ELR (cell line): ENCODE measurements around the gene TUT4.

Experiments used
- DNase-seq: peaks from one replicate; pipeline ENCODE4 v3.0.0-alpha.2; 2015; ENCODE audit warnings: low read depth

TUT4 gene, protein sequence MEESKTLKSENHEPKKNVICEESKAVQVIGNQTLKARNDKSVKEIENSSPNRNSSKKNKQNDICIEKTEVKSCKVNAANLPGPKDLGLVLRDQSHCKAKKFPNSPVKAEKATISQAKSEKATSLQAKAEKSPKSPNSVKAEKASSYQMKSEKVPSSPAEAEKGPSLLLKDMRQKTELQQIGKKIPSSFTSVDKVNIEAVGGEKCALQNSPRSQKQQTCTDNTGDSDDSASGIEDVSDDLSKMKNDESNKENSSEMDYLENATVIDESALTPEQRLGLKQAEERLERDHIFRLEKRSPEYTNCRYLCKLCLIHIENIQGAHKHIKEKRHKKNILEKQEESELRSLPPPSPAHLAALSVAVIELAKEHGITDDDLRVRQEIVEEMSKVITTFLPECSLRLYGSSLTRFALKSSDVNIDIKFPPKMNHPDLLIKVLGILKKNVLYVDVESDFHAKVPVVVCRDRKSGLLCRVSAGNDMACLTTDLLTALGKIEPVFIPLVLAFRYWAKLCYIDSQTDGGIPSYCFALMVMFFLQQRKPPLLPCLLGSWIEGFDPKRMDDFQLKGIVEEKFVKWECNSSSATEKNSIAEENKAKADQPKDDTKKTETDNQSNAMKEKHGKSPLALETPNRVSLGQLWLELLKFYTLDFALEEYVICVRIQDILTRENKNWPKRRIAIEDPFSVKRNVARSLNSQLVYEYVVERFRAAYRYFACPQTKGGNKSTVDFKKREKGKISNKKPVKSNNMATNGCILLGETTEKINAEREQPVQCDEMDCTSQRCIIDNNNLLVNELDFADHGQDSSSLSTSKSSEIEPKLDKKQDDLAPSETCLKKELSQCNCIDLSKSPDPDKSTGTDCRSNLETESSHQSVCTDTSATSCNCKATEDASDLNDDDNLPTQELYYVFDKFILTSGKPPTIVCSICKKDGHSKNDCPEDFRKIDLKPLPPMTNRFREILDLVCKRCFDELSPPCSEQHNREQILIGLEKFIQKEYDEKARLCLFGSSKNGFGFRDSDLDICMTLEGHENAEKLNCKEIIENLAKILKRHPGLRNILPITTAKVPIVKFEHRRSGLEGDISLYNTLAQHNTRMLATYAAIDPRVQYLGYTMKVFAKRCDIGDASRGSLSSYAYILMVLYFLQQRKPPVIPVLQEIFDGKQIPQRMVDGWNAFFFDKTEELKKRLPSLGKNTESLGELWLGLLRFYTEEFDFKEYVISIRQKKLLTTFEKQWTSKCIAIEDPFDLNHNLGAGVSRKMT (N-terminal part only)

DNA sequence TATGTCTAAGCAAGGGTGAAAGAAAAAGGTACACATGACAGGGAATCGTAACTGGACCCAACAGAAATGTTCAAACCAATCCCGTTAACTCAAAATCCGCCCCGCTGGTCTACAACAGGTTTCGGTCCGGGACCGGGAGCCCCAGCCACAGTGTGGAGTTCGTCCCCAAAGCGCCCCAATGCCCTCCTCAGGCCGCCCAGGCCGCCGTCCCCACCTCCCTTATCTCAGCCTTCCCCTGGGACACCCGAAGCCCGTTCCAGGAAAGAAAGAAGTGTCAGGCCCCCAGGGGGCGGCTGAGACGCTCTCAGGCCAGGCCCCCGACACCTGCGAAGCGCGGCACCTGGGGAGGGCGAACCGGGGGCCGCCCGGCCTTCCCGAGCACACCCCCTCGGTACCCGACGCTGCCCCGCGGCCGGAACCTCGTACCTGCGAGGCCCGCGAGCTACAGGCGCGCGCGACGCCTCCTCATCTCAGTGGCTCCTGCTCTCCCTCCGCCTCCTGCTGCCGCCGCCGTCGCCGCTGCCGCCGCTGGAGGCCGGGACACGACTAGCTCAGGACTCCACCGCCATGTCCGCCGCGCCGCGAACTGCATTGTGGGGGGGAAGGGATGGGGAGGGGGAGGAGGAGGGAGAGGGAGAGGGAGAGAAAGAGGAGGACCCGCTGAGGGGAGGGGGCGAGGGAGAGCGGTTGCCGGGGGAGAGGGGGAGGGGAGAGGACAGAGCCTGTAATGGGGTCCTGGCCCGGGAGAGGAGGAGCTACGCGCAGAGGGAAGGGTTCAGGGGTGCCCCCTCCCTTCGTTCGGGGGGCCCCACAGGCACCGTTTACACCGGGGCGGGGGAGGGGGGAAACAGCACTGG, at the start of gene TUT4:
TUT4 (minus strand) TSS at position 588 of the 857 bp plus-strand sequence. CDS start 26,812 bp downstream, outside the sequence.
- peak; percentile 82 for DNase-seq

DNA sequence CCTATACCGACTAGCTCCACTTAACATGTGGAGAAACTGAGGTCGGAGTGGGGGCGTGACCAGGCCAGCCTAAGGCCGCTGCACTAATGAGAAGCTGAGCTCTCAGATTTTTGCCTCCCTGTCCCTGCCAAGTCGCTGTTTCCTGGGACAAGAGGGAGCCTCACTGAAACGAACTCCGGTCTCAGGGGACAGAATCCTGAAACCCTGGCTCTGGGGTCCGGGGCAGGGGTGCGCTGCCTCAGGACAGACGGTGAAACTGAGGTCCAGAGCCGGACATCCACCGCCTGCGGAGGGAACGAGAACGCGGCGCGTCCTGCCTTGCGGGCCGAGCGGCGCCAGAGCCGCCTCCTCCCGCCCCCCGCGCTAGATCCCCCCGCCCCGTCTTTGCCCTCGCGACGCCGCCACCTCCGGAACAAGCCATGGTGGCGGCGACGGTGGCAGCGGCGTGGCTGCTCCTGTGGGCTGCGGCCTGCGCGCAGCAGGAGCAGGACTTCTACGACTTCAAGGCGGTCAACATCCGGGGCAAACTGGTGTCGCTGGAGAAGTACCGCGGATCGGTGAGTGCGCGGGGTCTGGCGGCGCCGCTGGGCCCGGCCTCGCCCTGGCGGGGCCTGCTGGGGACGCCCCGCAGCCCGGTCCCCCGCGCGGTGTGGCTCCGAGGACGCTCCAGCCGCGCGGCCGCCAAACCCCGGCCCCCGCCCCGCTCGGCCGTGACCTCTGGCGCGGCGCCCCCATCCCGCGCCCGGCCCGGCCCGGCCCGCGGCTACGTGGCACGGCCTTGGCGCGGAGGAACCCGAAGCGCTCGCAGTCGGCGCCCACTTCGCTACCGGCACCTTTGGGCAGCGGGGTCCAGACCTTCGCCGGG, 49.3 kb upstream of the TUT4 start, which contains the start of gene GPX7:
GPX7 (plus strand) TSS at position 381 of the 865 bp plus-strand sequence; CDS start at position 420, 39 bp downstream.
- peak; percentile 58 for DNase-seq

DNA sequence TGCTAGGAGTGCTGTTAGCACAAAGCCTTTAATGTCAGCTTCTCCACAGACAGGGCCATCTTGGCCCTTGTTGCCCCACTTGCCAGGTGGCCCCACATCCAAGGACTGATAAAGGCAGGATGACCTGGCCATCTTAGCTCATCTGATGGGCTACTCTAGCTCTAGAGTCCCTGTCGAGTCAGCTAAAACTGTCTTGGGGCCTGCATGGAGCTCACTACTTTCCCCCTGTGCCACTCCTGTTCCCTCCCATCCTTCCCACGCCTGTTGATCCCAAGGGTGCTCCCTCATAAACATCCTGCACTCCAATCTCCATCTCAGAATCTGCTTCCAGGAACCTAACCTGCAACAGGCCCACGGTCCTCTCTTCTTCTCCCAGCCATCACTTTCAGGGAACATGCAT, 48.6 kb upstream of the TUT4 start:
- DNase-seq: no peak

DNA sequence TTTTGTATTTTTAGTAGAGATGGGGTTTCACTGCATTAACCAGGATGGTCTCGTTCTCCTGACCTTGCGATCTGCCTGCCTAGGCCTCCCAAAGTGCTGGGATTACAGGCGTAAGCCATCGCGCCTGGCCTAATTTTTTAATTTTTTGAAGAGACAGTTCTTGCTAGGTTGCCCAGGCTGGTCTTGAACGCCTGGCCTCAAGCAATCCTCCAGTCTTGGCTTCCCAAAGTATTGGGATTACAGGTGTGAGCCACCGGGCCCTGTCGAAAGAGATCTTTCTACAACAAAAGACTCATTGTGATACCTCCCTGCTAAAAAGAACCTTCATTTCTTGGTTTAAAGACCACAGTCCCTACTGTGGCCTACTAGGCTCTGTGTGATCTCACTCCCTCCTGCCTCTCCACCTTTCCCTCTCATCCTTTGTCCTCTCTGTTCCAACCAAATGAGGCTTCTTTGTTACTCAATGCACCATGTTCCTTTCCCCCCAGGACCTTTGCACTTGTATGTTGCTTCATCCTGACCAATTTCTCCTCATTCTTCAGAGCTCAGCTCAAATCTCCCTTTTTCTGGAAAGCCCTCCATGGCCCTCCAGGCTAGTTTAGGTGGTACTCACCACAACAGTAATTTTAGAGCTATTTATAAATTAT, 47.8 kb upstream of the TUT4 start:
- no peak for DNase-seq

DNA sequence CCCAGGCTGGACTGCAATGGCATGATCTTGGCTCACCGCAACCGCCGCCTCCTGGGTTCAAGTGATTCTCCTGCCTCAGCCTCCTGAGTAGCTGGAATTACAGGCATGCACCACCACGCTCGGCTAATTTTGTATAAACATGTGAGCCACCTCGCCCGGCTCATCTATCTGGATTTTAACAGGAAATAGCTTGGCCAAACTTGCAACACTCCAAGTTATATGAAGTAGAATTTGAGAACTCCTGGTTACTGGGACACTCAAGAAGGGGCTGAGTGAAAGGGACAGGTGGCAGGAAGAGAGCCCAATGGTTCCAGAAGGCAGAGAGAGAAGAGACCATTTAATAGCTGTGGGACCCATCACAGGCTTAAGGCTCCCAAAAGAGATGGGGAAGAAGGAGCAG, 46.3 kb upstream of the TUT4 start:
- DNase-seq: no peak

DNA sequence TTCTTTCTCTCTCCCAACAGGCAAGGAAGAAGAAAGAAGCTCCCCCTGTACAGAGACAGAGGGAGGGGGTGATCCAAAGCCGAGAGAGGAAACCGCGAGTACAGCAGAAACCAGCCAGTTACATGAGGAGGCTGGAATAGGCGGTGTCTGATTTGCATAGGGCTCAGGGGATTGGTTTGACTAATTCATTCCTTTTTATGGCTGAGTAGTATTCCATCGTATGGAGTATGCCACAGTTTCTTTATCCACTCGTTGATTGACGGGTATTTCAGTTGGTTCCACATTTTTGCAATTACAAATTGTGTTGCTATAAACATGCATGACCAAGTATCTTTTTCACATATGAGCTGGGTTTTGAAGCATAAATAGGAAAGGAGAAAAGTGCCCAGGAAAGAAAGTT, 45.8 kb upstream of the TUT4 start:
- no peak for DNase-seq

DNA sequence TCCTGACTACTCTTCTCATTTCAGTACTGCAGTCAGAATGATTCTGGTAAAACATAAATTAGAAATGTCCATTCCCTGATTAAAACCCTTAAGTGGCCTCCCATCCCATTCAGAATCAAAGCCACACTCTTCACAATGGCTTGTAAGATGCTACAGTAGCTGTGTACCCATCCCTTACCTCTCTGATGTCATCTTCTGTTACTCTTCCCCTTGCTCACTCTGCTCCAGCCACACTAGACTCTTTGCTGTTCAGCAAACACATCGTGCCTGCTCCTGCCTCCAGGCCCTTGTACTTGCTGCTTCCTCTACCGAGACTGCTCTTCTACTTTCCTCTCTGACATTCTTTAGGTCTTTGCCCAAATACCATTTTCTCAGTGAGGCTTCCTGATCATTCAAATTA, 45.0 kb upstream of the TUT4 start:
- DNase-seq: no peak

DNA sequence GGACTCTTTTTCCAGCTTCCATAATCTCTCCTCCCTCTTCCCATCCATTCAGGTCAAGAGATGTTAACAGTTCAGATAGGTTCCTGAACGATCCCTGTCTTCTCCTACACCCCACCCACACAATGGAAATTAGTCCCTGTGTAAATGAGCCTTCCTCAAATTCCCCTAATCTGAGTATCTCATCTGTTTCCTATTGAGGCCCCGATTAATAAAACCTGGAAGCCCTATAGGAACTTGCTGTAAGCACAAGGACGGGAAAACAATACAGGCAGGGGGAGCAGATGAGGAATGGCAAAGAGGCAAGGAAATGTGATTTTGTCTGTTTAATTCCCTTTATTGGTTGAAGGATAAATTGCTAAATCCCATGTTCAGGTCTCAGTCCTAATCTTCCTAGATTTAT, 42.2 kb upstream of the TUT4 start:
- no peak for DNase-seq

DNA sequence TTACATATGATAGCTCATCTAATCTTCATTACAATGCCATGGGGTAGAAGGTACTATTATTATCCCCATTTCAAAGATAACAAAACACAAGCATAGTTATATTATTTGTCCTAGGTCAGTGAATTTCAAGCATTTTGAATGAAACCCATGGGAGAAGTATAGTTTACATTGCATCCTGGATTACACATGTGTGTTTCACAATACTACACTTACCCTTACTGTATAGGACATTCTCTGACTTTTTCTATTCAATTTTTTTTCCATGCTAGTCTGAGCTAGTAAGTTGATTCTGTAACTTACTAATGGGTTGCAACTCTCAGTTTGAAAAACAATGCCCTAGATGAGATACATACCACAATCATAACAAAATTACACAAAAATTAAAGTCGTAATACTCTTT, 40.6 kb upstream of the TUT4 start:
- DNase-seq: no peak

DNA sequence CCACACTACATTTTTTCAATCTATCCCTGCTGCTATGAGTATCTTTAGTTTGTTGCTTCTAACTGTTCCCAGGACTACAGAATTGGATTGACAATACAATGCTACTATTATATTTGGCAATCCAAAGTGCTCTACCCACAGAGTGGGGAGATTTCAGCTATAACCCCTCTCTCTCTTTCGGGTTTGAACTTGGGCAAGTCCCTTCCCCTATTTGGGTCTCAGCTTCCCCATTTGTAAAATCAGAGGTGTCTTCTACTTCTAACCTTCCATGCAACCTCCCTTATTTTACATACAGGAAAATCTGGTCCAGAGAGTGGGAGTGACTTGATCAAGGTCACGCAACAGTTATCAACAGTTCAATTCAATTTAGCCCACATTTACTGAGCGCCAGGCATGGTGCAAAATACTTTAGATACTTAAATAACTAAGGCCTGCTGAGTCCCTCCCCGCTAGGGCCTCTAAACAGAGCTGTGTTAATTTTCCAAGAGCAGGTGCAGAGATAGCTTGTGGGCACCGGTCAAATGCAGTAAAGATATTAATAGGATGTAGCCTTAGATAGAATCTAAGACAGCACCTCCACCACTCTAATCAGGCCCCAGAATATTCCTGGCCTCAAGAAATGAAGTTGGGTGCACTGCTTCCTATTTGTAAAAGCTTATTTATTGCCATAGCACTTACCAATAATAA, 39.9 kb upstream of the TUT4 start:
- DNase-seq: no peak

DNA sequence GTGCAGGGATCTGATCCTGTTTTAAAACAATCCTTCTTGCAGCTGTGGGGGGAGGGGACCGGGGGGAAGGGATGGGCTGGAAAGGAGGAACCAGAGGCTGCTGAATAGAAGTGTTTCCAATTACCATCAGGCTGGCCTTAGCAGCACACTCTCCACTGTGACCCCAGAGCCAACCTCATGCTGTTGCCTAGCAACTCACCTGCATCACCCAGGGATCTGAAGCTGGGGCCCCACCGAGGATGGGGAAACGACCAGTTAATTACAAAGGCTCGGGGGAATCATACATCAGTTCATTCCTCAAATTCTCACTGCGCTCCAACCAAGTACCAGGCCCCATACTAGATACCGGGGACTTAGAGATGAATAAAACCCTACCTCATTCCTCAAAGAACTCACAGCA, 37.4 kb upstream of the TUT4 start:
- DNase-seq: no peak

DNA sequence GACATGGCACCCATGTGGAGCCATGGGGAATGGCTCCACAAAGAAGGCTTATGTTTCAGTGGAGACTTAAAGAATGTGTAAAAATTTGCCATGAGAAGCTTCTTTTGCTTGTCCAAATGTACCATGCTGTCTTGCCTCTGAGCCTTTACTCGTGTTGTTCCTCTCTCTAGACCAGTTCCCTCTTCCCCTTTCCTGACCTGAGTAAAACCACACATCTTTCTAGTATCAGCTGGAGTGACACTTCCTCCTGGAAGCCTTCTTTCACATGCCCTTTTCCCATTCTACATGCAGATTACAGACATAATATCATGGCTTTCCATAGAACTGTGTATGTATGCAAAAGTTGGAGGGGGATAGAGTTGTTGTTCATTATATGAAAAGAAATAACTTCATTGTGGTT, 35.6 kb upstream of the TUT4 start:
- no peak for DNase-seq

DNA sequence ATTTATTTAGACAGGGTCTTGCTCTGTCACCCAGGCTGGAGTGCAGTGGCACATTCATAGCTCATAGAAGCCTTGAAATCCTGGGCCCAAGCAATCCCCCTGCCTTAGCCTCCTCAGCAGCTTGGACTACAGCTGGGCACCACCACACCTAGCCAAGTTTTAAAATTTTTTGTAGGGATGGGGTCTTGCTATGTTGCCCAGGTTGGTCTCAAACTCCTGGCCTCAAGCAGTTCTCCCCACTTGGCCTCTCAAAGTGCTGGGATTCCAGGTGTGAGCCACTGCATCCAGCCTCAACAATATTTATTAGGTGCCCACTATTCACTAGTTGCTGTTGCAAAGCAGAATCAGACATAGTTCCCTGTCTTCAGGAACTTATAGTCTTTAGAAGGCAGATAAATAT, 35.1 kb upstream of the TUT4 start:
- no peak for DNase-seq

DNA sequence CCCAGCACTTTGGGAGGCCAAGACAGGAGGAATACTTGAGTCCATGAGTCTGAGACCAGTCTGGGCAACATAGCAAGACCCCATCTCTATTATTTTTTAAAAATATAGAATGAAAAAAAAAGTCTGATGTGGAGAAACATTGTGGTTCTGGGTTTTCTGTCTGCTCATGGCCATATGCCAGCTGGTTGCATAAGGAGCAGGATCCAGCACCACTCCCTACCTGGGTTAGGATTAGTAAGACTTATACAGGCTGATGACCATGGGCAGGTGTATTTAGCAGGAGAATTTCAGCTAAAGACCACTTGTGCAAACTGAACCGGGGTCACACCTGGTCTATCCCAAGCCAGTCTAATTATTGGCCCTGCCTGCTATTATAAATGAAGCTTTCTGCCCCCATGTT, 32.6 kb upstream of the TUT4 start:
- no peak for DNase-seq

DNA sequence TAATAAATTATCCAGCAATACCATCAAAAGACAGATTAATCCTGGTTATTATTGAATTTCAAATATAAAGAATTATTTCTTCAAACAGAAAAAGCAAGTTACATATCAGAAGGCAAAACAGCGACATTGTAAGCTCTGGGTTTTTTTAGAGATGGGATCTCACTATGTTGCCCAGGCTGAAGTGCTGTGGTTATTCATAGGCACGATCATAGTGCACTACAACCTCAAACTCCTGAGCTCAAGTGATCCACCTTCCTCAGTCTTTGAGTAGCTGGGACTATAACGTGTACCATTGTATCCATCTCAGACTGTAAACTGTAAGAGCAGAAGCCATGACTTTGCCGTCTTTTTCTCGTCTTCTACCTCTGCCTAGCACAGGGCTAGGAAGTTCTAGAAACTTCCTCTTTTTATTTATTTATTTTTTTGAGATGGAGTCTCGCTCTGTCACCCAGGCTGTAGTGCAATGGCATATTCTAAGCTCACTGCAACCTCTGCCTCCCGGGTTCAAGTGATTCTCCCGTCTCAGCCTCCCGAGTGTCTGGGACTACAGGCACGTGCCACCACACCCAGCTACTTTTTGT, 29.3 kb upstream of the TUT4 start:
- DNase-seq: no peak

DNA sequence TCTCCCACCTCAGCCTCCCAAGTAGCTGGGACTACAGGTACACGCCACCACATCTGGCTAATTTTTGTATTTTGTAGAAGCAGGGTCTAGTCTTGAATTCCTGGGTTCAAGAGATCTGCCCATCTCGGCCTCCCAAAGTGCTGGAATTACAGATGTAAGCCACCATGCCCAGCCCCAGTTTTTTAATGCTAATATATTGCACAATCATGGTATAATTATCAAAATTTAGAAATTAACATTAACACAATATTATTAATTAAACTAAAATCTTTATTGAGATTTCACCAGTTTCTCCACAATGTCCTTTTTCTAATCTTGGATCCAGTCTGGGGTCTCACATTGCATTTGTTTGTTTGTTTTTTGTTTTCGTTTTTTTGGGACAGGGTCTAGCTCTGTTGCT, 27.4 kb upstream of the TUT4 start:
- DNase-seq: no peak

DNA sequence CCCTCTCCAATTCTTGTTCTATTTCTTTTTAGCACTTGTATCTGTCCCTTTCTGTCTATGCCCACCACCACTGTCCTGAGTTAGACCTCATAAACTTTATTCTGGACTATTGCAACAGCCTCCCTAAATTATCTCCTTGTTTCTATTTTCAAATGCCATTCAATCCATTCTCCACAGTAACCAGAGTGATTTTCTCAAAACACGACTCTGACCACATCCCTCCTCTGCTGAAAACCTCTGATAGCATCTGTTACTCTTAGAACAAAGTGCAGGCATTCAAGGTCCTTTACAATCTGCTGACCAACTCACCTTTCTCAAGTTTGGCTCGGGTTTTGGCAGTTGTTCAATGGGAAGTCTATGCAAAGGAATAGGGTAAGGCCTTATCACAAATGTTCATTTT, 26.5 kb upstream of the TUT4 start:
- no peak for DNase-seq

DNA sequence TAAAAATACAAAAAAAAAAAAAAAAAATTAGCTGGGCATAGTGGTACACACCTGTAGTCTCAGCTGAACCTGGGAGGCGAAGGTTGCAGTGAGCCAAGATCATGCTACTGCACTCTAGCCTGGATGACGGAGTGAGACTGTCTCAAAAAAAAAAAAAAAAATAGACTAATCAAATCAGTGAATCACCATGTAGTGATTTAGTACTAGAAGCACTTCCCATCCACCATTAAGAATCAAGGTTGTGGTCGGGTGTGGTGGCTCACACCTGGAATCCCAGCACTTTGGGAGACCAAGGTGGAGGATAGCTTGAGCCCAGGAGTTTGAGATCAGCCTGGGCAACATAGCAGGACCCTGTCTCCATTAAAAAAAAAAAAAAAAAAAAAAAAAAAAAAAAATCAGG, 25.2 kb upstream of the TUT4 start:
- peak; percentile 20 for DNase-seq

DNA sequence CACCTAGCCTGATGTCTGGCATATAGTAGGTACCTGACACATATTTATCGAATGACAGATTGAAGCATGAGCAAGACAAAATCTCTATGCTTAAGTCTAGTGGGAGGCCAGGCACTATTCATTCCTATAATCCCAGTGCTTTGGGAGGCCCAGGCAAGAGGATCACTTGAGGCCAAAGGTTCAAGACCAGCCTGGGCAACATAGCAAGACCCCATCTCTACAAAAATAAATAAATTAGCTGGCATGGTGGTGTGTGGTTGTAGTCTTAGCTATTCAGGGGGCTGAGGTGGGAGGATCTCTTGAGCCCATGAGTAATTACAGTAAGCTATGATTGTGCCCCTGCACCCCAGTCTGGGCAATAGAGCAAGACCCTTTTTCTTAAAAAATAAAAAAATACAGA, 23.2 kb upstream of the TUT4 start:
- no peak for DNase-seq
